Anterior cingulate cortex (tissue), 58 donors: ENCODE measurements around the gene FER.
"Not testable (repeated sequence)": the region's sequence is repeated elsewhere in the genome, so short reads cannot be mapped to it uniquely, and the experiment has no call there.

Experiments used
- DNase-seq, 58 donors: peaks; one replicate each; lab custom pipeline; 2025; lab: John Stamatoyannopoulos, UW

FER gene

GRCh38 chr5:109163336-109163735, 415.6 kb downstream of the FER start:
- no peak for DNase-seq

GRCh38 chr5:109164001-109164400, 416.3 kb downstream of the FER start:
- DNase-seq = no peak

GRCh38 chr5:109167586-109167985, 419.9 kb downstream of the FER start:
- no peak for DNase-seq

- DNase-seq = no peak
Measured at GRCh38 chr5:109168151-109168550, 420.5 kb downstream of the FER start.

GRCh38 chr5:109170629-109171350, 423.1 kb downstream of the FER start:
- DNase-seq = no peak

- DNase-seq = not testable (repeated sequence)
Measured at GRCh38 chr5:109171437-109172073, 423.9 kb downstream of the FER start.

GRCh38 chr5:109173036-109173794, 425.5 kb downstream of the FER start:
- no peak for DNase-seq

GRCh38 chr5:109177227-109177626, 429.5 kb downstream of the FER start:
- DNase-seq = no peak

GRCh38 chr5:109177782-109178181, 430.1 kb downstream of the FER start:
- no peak for DNase-seq

- DNase-seq = no peak
Measured at GRCh38 chr5:109180668-109181067, 433.0 kb downstream of the FER start.

- no peak for DNase-seq
Measured at GRCh38 chr5:109186759-109187158, 439.1 kb downstream of the FER start.

- DNase-seq = no peak
Measured at GRCh38 chr5:109191153-109191558, 443.5 kb downstream of the FER start.

- DNase-seq = no peak
Measured at GRCh38 chr5:109192027-109192426, 444.3 kb downstream of the FER start.

- no peak for DNase-seq
Measured at GRCh38 chr5:109192555-109193281, 445.0 kb downstream of the FER start.

- DNase-seq = no peak
Measured at GRCh38 chr5:109195667-109196066, 448.0 kb downstream of the FER start.

- no peak for DNase-seq
Measured at GRCh38 chr5:109196087-109196822, 448.6 kb downstream of the FER start.

- no peak for DNase-seq
Measured at GRCh38 chr5:109196823-109197160, 449.1 kb downstream of the FER start.

- DNase-seq = no peak
Measured at GRCh38 chr5:109199289-109199688, 451.6 kb downstream of the FER start.

- DNase-seq = no peak
Measured at GRCh38 chr5:109199799-109200620, 452.3 kb downstream of the FER start.
